BLaER1 (cell line): Measurements from ENCODE around the gene GRK2.

ENCODE experiments used
- H3K27ac ChIP-seq: shearing (Covaris generic); formaldehyde crosslinking; 2 replicates; pipeline ENCODE4 v1.8.1; 2022
- H3K27me3 ChIP-seq: shearing (Covaris generic); formaldehyde crosslinking; 2 replicates; pipeline ENCODE4 v1.8.1; 2022
- H3K36me3 ChIP-seq: shearing (Covaris generic); formaldehyde crosslinking; 2 replicates; pipeline ENCODE4 v1.8.1; 2022
- H3K4me1 ChIP-seq: shearing (Covaris generic); formaldehyde crosslinking; 2 replicates; pipeline ENCODE4 v1.8.1; 2022
- H3K4me2 ChIP-seq: shearing (Covaris generic); formaldehyde crosslinking; 2 replicates; pipeline ENCODE4 v1.8.1; 2022
- H3K4me3 ChIP-seq: shearing (Covaris generic); formaldehyde crosslinking; 2 replicates; pipeline ENCODE4 v1.8.1; 2022
- H3K9ac ChIP-seq: shearing (Covaris generic); formaldehyde crosslinking; 2 replicates; pipeline ENCODE4 v1.8.1; 2022
- H3K9me3 ChIP-seq: shearing (Covaris generic); formaldehyde crosslinking; 2 replicates; pipeline ENCODE4 v1.8.1; 2022
- H4K20me1 ChIP-seq: shearing (Covaris generic); formaldehyde crosslinking; 2 replicates; pipeline ENCODE4 v1.8.1; 2022
- Cebpa-rat ChIP-seq: shearing (Covaris generic); IDR thresholded peaks from 2 replicates; pipeline ENCODE4 v1.8.1; 2022

The GRK2 gene

GRCh38 chr11:67287355-67288197 is 21.3 kb downstream of the GRK2 start:
- H3K9me3 ChIP-seq: no peaks in the 10 kb centered on the region
- peaks cover 74% of the 10 kb centered on the region for H3K36me3 ChIP-seq
- peak overlapping the region; percentile 100 for H3K9ac ChIP-seq
- peaks cover 27% of the 10 kb centered on the region; the same call in 1 of the 2 replicates for H4K20me1 ChIP-seq
- peak overlapping the region; percentile 99 for H3K4me2 ChIP-seq
- H3K4me1 ChIP-seq: peaks cover 86% of the 10 kb centered on the region
- TF ChIP-seq Cebpa-rat: no peak
- H3K27ac ChIP-seq: peak overlapping the region; percentile 100
- peak overlapping the region; percentile 81 for H3K4me3 ChIP-seq
- no peaks in the 10 kb centered on the region for H3K27me3 ChIP-seq

- Histone ChIP-seq H3K27me3 (no peaks in the 10 kb centered on the region), H3K27ac (peak overlapping the region; percentile 100), H3K4me3 (peak overlapping the region; percentile 81), H3K9ac (peak overlapping the region; percentile 100), H4K20me1 (peaks cover 27% of the 10 kb centered on the region; the same call in 1 of the 2 replicates), H3K4me2 (peak overlapping the region; percentile 99), H3K9me3 (no peaks in the 10 kb centered on the region; the same call in 1 of the 2 replicates), H3K4me1 (peaks cover 86% of the 10 kb centered on the region), H3K36me3 (peaks cover 73% of the 10 kb centered on the region)
- no peak for TF ChIP-seq Cebpa-rat
Measured at GRCh38 chr11:67288198-67288451, 21.9 kb downstream of the GRK2 start.

DNA sequence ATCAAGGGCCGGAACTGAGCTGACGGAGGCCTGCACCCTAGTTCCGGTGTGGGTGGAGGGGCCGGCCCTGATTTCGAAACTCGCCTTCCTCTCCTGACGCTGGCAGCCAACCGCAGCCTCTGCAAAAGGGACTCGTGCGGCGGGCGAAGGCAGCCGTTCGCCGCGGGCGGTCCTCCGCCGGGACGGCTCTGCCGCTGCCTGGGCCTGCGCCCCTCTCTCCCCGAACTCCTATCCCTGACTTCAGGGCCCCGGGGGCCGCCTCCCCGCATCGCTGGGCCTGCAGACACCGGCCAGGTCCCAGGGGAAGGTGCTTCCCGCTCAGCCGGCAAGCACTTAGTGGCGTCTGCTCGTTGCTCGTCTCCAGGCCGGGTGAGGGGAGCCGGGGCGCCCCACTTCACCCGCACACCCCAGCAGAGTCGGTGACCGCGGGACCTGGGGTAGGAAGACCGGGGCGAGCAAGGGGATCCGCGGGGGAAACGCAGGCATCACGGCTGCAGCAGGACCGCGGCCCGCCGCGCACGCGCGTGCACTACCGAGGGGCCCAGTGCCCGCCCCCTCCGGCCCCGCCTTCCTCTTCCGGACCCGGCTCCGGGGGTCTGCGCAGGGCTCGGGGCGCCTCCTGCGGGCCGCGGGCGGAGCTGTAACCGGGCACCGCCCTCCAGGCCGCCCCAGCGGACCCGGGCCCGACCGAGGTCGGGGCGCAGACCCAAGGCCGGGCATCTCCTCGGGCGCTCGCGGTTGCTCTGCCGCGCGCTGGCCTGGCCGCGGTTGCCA is 22.4 kb downstream of the GRK2 start:
- peaks cover 27% of the 10 kb centered on the region; the same call in 1 of the 2 replicates for H4K20me1 ChIP-seq
- H3K9ac ChIP-seq: peak overlapping the region; percentile 100
- peaks cover 73% of the 10 kb centered on the region for H3K36me3 ChIP-seq
- peak overlapping the region; percentile 99 for H3K4me2 ChIP-seq
- peak overlapping the region; percentile 100 for H3K27ac ChIP-seq
- H3K4me1 ChIP-seq: peaks cover 85% of the 10 kb centered on the region
- H3K4me3 ChIP-seq: peak overlapping the region; percentile 81
- H3K27me3 ChIP-seq: no peaks in the 10 kb centered on the region
- peak; percentile 97 for TF ChIP-seq Cebpa-rat
- H3K9me3 ChIP-seq: no peaks in the 10 kb centered on the region; the same call in 1 of the 2 replicates

DNA sequence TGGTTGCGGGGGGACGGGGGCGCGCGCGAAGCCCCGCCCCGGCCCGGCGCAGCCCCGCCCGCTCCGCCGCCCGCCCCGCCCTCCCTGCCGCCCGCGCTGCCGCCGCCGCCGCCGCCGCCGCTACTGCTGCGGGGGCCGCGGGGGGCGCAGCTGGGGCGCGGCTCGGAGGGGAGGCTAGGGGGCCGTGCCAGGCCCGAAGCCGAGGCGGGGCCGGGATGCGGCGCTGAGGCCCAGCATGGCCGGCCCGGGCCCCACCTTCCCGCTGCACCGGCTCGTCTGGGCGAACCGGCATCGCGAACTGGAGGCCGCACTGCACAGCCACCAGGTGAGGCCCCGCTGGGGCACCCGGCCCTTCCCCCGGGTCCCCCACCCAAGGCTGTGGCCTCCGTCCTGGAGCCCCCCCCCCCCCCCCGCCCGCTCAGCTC is 23.0 kb downstream of the GRK2 start, which contains the start of gene ANKRD13D:
TSS of gene ANKRD13D (plus strand) at position 78 of the 425 bp plus-strand sequence. CDS start at position 236, 158 bp downstream.
- H3K36me3 ChIP-seq: peaks cover 73% of the 10 kb centered on the region
- peaks cover 79% of the 10 kb centered on the region for H3K4me1 ChIP-seq

GRCh38 chr11:67289651-67290479 is 23.6 kb downstream of the GRK2 start:
- H3K27me3 ChIP-seq: no peaks in the 10 kb centered on the region
- peak overlapping the region; percentile 81 for H3K4me3 ChIP-seq
- peak overlapping the region; percentile 95 for H3K4me2 ChIP-seq
- H3K27ac ChIP-seq: peak overlapping the region; percentile 100
- peaks cover 73% of the 10 kb centered on the region for H3K36me3 ChIP-seq
- H3K9ac ChIP-seq: peak overlapping the region; percentile 100
- H4K20me1 ChIP-seq: peaks cover 27% of the 10 kb centered on the region; the same call in 1 of the 2 replicates
- TF ChIP-seq Cebpa-rat: no peak
- H3K9me3 ChIP-seq: peaks cover 5% of the 10 kb centered on the region; the same call in 1 of the 2 replicates
- peaks cover 73% of the 10 kb centered on the region for H3K4me1 ChIP-seq

More for the DNA sequence above, 23.0 kb downstream of the GRK2 start, which contains the start of gene ANKRD13D:
- TF ChIP-seq Cebpa-rat: no peak
- Histone ChIP-seq H3K27ac (peak within 1 kb of the TSS; percentile 100), H3K4me3 (peak within 1 kb of the TSS; percentile 81), H3K4me2 (peak within 1 kb of the TSS; percentile 99), H3K9ac (peak within 1 kb of the TSS; percentile 100), H3K27me3 (no peaks in the 10 kb centered on the region), H4K20me1 (peaks cover 27% of the 10 kb centered on the region; the same call in 1 of the 2 replicates), H3K9me3 (no peaks in the 10 kb centered on the region; the same call in 1 of the 2 replicates)

DNA sequence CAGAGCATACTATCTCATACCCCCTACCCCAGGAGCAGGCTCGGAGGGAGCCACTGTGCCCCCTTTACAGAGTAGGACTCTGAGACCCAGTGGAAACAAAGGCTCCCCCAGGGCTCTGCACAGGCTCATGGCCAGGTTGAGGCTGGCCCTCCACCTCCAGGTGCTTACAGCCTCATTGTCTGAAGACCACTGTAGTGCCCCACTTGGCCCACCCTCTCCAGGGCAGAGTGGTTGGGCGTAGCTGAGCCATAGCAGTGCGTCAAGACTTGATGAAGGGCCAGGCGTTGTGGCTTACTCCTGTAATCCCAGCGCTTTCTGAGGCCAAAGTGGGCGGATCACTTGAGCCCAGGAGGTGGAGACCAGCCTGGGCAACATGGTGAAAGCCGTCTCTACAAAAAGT is 24.5 kb downstream of the GRK2 start:
- H4K20me1 ChIP-seq: peaks cover 27% of the 10 kb centered on the region; the same call in 1 of the 2 replicates
- peaks cover 14% of the 10 kb centered on the region for H3K9me3 ChIP-seq
- H3K4me3 ChIP-seq: peak overlapping the region; percentile 81
- H3K36me3 ChIP-seq: peaks cover 73% of the 10 kb centered on the region
- peak overlapping the region; percentile 100 for H3K9ac ChIP-seq
- H3K4me1 ChIP-seq: peaks cover 63% of the 10 kb centered on the region
- peak overlapping the region; percentile 100 for H3K27ac ChIP-seq
- peak overlapping the region; percentile 95 for H3K4me2 ChIP-seq
- no peak for TF ChIP-seq Cebpa-rat
- no peaks in the 10 kb centered on the region for H3K27me3 ChIP-seq

DNA sequence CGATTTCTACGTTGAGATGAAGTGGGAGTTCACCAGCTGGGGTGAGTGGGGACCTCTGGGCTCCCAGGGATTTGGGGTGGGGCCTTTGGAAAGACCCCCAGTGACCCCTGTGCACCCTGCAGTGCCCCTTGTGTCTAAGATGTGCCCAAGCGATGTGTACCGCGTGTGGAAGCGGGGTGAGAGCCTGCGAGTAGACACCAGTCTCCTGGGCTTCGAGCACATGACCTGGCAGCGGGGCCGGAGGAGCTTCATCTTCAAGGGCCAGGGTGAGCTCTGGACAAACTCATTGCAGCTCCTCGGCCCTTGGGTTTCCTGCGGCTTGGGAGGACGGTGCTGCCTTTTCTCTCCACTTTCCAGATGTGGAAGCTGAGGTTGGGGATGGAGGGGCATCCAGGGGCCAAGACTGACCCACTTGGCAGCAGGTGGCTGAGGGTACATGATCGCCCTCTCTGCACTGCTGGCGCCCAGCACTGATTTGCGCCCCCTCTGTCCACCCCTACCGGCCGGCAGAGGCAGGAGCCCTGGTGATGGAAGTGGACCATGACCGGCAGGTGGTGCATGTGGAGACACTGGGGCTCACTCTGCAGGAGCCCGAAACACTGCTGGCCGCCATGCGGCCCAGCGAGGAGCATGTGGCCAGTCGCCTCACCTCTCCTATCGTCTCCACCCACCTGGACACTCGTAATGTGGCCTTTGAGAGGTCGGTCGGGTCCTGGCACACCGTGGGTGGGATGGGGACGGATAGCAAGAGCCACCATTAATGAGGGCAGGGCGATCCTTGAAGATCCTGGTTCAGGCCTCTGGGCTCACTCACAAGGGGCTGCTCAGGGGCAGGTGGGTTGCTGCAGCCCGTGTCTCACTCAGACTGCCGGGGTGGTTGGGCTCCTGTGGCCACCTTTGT is 25.5 kb downstream of the GRK2 start:
- peak overlapping the region; percentile 95 for H3K4me2 ChIP-seq
- 0 out of 2 replicates have a peak overlapping the region, but pooled peaks have one; percentile 22 for H3K27ac ChIP-seq
- H3K27me3 ChIP-seq: no peaks in the 10 kb centered on the region
- TF ChIP-seq Cebpa-rat: no peak
- peak overlapping the region; percentile 100; the same call in 1 of the 2 replicates for H3K9ac ChIP-seq
- H3K9me3 ChIP-seq: peaks cover 19% of the 10 kb centered on the region
- H4K20me1 ChIP-seq: peaks cover 27% of the 10 kb centered on the region; the same call in 1 of the 2 replicates
- peaks cover 54% of the 10 kb centered on the region for H3K4me1 ChIP-seq
- H3K36me3 ChIP-seq: peaks cover 73% of the 10 kb centered on the region
- H3K4me3 ChIP-seq: no peak overlapping the region

DNA sequence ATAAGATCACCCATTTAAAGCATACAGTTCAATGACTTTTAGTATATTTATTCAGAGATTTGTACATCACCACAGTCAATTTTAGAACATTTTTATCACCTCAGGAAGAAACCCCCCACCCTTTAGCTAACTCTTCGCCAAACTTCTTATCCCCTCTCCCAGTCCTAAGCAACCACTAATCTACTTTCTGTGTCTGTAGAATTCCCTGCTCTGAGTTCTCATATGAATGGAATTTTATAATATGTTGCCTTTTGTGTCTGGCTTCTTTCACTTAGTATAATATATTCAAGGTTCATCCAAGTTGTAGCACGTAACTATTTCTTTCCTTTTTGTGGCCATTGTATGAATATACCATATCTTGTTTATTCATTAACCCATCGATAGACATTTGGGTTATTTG is 26.4 kb downstream of the GRK2 start:
- Histone ChIP-seq H4K20me1 (peaks cover 35% of the 10 kb centered on the region; the same call in 1 of the 2 replicates), H3K4me1 (peaks cover 45% of the 10 kb centered on the region), H3K36me3 (peaks cover 73% of the 10 kb centered on the region), H3K27ac (no peak overlapping the region), H3K4me3 (no peak overlapping the region), H3K27me3 (no peaks in the 10 kb centered on the region), H3K4me2 (peak overlapping the region; percentile 95), H3K9me3 (peaks cover 19% of the 10 kb centered on the region), H3K9ac (no peak overlapping the region)
- TF ChIP-seq Cebpa-rat: no peak
